K562 (cell line): ENCODE results near the gene CD69. TPM values are rescaled to one million over a fixed set of nuclear protein-coding genes. Genes with fewer than 3 reads are reported as not detected.

ENCODE experiments used
- ATAC-seq: fragments of 200-7000 bp; cut with Tn5 transposase; 3 replicates; pipeline ENCODE4 v1.9.1; 2020; ENCODE audit warnings: moderate library complexity
- BruUV-seq: library from RNA; stranded (reverse); fragments of 400-500 nt; replicated peaks from 2 replicates; lab custom pipeline; 2021; lab: Mats Ljungman, UMichigan
- CTCF ChIA-PET: fragments of 300-600 bp; formaldehyde crosslinking; extraction: SDS; loops from one replicate; lab custom pipeline; 2021; ENCODE audit warnings: low intra/inter-chr PET ratio; lab: Yijun Ruan, JAX
- POLR2A ChIA-PET: fragments of 300-600, 350-650 bp; sonication (Branson Sonifier 250); formaldehyde crosslinking; extraction: SDS; loops from one replicate; lab custom pipeline; 2021; ENCODE audit warnings: antibody characterized with exemption, inconsistent platforms; lab: Yijun Ruan, JAX
- DNase-seq, 4 experiments: peaks; one replicate each; pipeline versions ENCODE4 v3.0.0 to v3.0.0-alpha.2; 2011 to 2018; ENCODE audit warnings: low spot score in 3 of 4, mixed read lengths in 3 of 4; ENCODE audit errors: extremely low read depth in 1 of 4
- FAIRE-seq: peaks from 2 replicates; lab custom pipeline; 2011; peaks lifted over from hg19 to GRCh38; lab: Jason Lieb, UNC
- H2AFZ ChIP-seq: 2 replicates; pipeline ENCODE4 v1.6.0; 2011; ENCODE audit warnings: low read depth, low read length, control low read depth, inconsistent platforms
- H3K27ac ChIP-seq: fragments of 200-600 bp; 3 replicates; pipeline ENCODE4 v1.8.0; 2011; ENCODE audit warnings: low read depth, mild to moderate bottlenecking, control low read depth, inconsistent platforms, low read length, moderate library complexity, mixed read lengths; ENCODE audit errors: extremely low read depth
- H3K27me3 ChIP-seq, 2 experiments: fragments of 300-600 bp in 1 of 2; 2 replicates in 1 of 2; 3 replicates in 1 of 2; pipeline versions ENCODE4 v1.6.0 to v1.8.0; 2011; ENCODE audit warnings: inconsistent platforms in 2 of 2, low read length in 2 of 2, mild to moderate bottlenecking in 1 of 2, mixed read lengths in 1 of 2, moderate library complexity in 1 of 2; ENCODE audit not compliant: control insufficient read depth in 2 of 2, insufficient read depth in 2 of 2
- H3K36me3 ChIP-seq: fragments of 300-600 bp; 3 replicates; pipeline ENCODE4 v1.8.0; 2011; ENCODE audit warnings: mild to moderate bottlenecking, low read length, inconsistent platforms; ENCODE audit not compliant: control insufficient read depth, insufficient read depth
- H3K4me1 ChIP-seq, 2 experiments: fragments of 200-600 bp in 1 of 2; replicated peaks in 1 of 2; 2 replicates in 1 of 2; 3 replicates in 1 of 2; pipeline versions ENCODE4 v1.5.1 to v1.8.0; 2011; ENCODE audit warnings: inconsistent platforms in 2 of 2, low read length in 2 of 2, mild to moderate bottlenecking in 1 of 2, mixed read lengths in 1 of 2, moderate library complexity in 1 of 2; ENCODE audit not compliant: control insufficient read depth in 2 of 2, insufficient read depth in 2 of 2
- H3K4me2 ChIP-seq: 2 replicates; pipeline ENCODE4 v1.6.1; 2011; ENCODE audit warnings: low read length, control low read depth, inconsistent platforms, mixed read lengths; ENCODE audit not compliant: insufficient read depth
- H3K4me3 ChIP-seq: fragments of 200-600 bp; sonication (generic), shearing (Covaris generic); 2 replicates; pipeline ENCODE4 v1.5.1; 2016; ENCODE audit warnings: control low read depth, inconsistent platforms
- H3K79me2 ChIP-seq: fragments of 200-600 bp; 3 replicates; pipeline ENCODE4 v1.8.0; 2011; ENCODE audit warnings: low read length, inconsistent platforms; ENCODE audit not compliant: control insufficient read depth, insufficient read depth
- H3K9ac ChIP-seq, 2 experiments: 2 replicates each; pipeline versions ENCODE4 v1.6.0 to v1.6.1; 2011; ENCODE audit warnings: low read depth in 2 of 2, low read length in 2 of 2, control low read depth in 1 of 2, inconsistent platforms in 1 of 2, mild to moderate bottlenecking in 1 of 2, mixed read lengths in 1 of 2; ENCODE audit not compliant: insufficient read depth in 1 of 2
- H3K9me1 ChIP-seq: one replicate; pipeline ENCODE4 v1.6.0; 2011; ENCODE audit warnings: inconsistent platforms, mild to moderate bottlenecking, low read length, moderate library complexity; ENCODE audit not compliant: control insufficient read depth, insufficient read depth
- H3K9me3 ChIP-seq: replicated peaks from 2 replicates; pipeline ENCODE4 v1.5.1; 2011; ENCODE audit warnings: low read depth, low read length, inconsistent platforms; ENCODE audit not compliant: control insufficient read depth, insufficient read depth
- H4K20me1 ChIP-seq: replicated peaks from 2 replicates; pipeline ENCODE4 v1.6.1; 2011; ENCODE audit warnings: low read length, inconsistent platforms, mixed read lengths; ENCODE audit not compliant: control insufficient read depth, insufficient read depth
- PKNOX1 ChIP-seq: fragments of 450-650 bp; IDR thresholded peaks from 2 replicates; pipeline ENCODE4 v1.6.1; 2016
- ZEB2 ChIP-seq: fragments of 450-650 bp; IDR thresholded peaks from 2 replicates; pipeline ENCODE4 v1.6.1; 2016
- WGBS: fragments of 100-300 bp; shearing (Covaris generic); methylation state at CpG from one replicate; pipeline ENCODE4 v1.1.6; 2016; ENCODE audit warnings: low coverage, mixed read lengths; ENCODE audit not compliant: insufficient coverage; ENCODE audit errors: missing lambda C conversion rate; 5-methylcytosine and 5-hydroxymethylcytosine counted together
- in situ Hi-C: fragments of 300-500 bp; cut with MboI; formaldehyde crosslinking; loops from 4 replicates; pipeline ENCODE4 v1.15.0; 2018; ENCODE audit warnings: inconsistent platforms, mixed read lengths
- intact Hi-C: fragments of 100-400 bp; cut with micrococcal nuclease; formaldehyde crosslinking; loops from 2 replicates; pipeline ENCODE4 v1.14.2; 2022
- polyA plus RNA-seq, 8 experiments: library from polyadenylated mRNA; depleted of rRNA in 4 of 8; stranded (reverse) in 5 of 8; unstranded in 3 of 8; fragments of >200 nt; fragmentation: Nextera tagmentation in 2 of 8; fragmentation: Illumina TruSeq in 1 of 8; extraction: Ambion mirVana in 2 of 8; extraction: Trizol in 1 of 8; gene quantifications; 2 replicates each; pipeline versions ENCODE4 v1.2.1 to v1.2.3, GENCODE V29; 2011 to 2014; ENCODE audit warnings: inconsistent platforms in 1 of 8, missing spikeins in 1 of 8
- total RNA-seq, 7 experiments: library from RNA; depleted of rRNA in 6 of 7; stranded (reverse); fragments of >200 nt in 6 of 7; fragmentation: Illumina TruSeq in 2 of 7; extraction: Trizol in 2 of 7; gene quantifications; 2 replicates each; pipeline versions ENCODE4 v1.2.1 to v1.2.3, GENCODE V29; 2011 to 2021; ENCODE audit warnings: low replicate concordance in 1 of 7

The CD69 gene
- total and polyA plus RNA-seq, 9 of the 15 experiments (the other 6 are each of a cell fraction or from before 2014, with no cell fraction given) = 11.7 to 243 (median 54.4) TPM

- Histone ChIP-seq H3K36me3 (no peaks in the 10 kb centered on the region), H3K79me2 (peaks cover 3% of the 10 kb centered on the region; the same call in 1 of the 3 replicates), H3K9me3 (no peaks in the 10 kb centered on the region), H3K27ac (no peak overlapping the region), H3K9ac (peak overlapping the region in 1 of 2 experiments; percentile 75; a peak in 1 of 4 replicates), H3K4me2 (peak overlapping the region; percentile 75; the same call in 1 of the 2 replicates), H3K4me1 (peaks cover 0 to 17% of the 10 kb centered on the region in 2 experiments; a peak in 2 of 5 replicates), H3K4me3 (no peak overlapping the region), H2AFZ (peak overlapping the region; percentile 92), H3K27me3 (no peaks in the 10 kb centered on the region), H4K20me1 (no peaks in the 10 kb centered on the region), H3K9me1 (no peaks in the 10 kb centered on the region)
- CTCF ChIA-PET = interaction anchor here (5.8 kb wide), 1 partner anchor 46 kb away, joined by 71 read pairs; no protein-coding TSS in a partner anchor
- WGBS = 8% methylated on average over 2 of the region's 2 CpGs
- TF ChIP-seq ZEB2 (no peak), PKNOX1 (peak; percentile 52)
- in situ Hi-C loops = loop anchor here (5.0 kb wide), 1 partner anchor 44 kb away; no protein-coding TSS in a partner anchor
- FAIRE-seq = no peak
- BruUV-seq = no TSS peak
- intact Hi-C loops = loop anchor here (5.0 kb wide), 1 partner anchor 164 kb away; no protein-coding TSS in a partner anchor
- ATAC-seq = no peak
- POLR2A ChIA-PET = interaction anchor here (1.4 kb wide), 1 partner anchor 34 kb away, joined by 3 read pairs; no protein-coding TSS in a partner anchor
- DNase-seq = no peak
Measured at GRCh38 chr12:9795945-9796344, 35.2 kb upstream of the CD69 start.
